DOHH2 (cell line): ENCODE data around the gene LAMC2.

Source experiments
- H3F3A ChIP-seq: fragments of 200-600 bp; sonication (generic), shearing (Covaris generic); 2 replicates; pipeline ENCODE4 v1.6.0; 2016; ENCODE audit warnings: antibody characterized with exemption, mild to moderate bottlenecking; ENCODE audit not compliant: control insufficient read depth, insufficient read depth
- H3K27ac ChIP-seq: fragments of 200-600 bp; sonication (generic); 2 replicates; pipeline ENCODE4 v1.5.1; 2014; ENCODE audit warnings: low read depth, mild to moderate bottlenecking, low read length, moderate library complexity
- H3K27me3 ChIP-seq: fragments of 200-600 bp; sonication (generic); 2 replicates; pipeline ENCODE4 v1.6.1; 2014; ENCODE audit warnings: mild to moderate bottlenecking, low read length, mixed read lengths; ENCODE audit not compliant: control insufficient read depth
- H3K36me3 ChIP-seq: fragments of 200-600 bp; sonication (generic); 2 replicates; pipeline ENCODE4 v1.6.1; 2014; ENCODE audit warnings: mild to moderate bottlenecking, low read length, moderate library complexity, mixed read lengths; ENCODE audit not compliant: control insufficient read depth
- H3K4me1 ChIP-seq: fragments of 200-600 bp; sonication (generic); 2 replicates; pipeline ENCODE4 v1.6.1; 2014; ENCODE audit warnings: mild to moderate bottlenecking, low read length, mixed read lengths; ENCODE audit not compliant: control insufficient read depth
- H3K4me2 ChIP-seq: fragments of 200-600 bp; sonication (generic); 2 replicates; pipeline ENCODE4 v1.6.0; 2014; ENCODE audit warnings: mild to moderate bottlenecking, low read length, moderate library complexity
- H3K4me3 ChIP-seq: fragments of 200-600 bp; sonication (generic); 2 replicates; pipeline ENCODE4 v1.5.1; 2014; ENCODE audit warnings: mild to moderate bottlenecking, low read length, mixed read lengths
- H3K79me2 ChIP-seq: fragments of 200-600 bp; sonication (generic); 2 replicates; pipeline ENCODE4 v1.6.1; 2014; ENCODE audit warnings: mild to moderate bottlenecking, low read length, mixed read lengths; ENCODE audit not compliant: control insufficient read depth
- H3K9me2 ChIP-seq: fragments of 200-600 bp; sonication (generic); replicated peaks from 2 replicates; pipeline ENCODE4 v1.6.1; 2014; ENCODE audit warnings: mild to moderate bottlenecking, low read length, mixed read lengths; ENCODE audit not compliant: control insufficient read depth
- H3K9me3 ChIP-seq: fragments of 200-600 bp; sonication (generic); 2 replicates; pipeline ENCODE4 v1.6.1; 2014; ENCODE audit warnings: antibody characterized with exemption, low read length, mixed read lengths; ENCODE audit not compliant: control insufficient read depth, insufficient read depth
- H4K20me1 ChIP-seq: fragments of 200-600 bp; sonication (generic); 2 replicates; pipeline ENCODE4 v1.6.0; 2014; ENCODE audit warnings: low read depth, mild to moderate bottlenecking, antibody characterized with exemption, low read length, moderate library complexity; ENCODE audit not compliant: control insufficient read depth, insufficient read depth
- EZH2phosphoT487 ChIP-seq: fragments of 200-600 bp; sonication (generic); IDR thresholded peaks from 2 replicates; pipeline ENCODE4 v1.6.1; 2017; ENCODE audit warnings: borderline replicate concordance, mild to moderate bottlenecking, antibody characterized with exemption, low read length, moderate library complexity, mixed read lengths
- TF ChIP-seq, protein P1 (sequence below): fragments of 200-600 bp; sonication (generic); IDR thresholded peaks from one replicate; pipeline ENCODE4 v1.5.1; 2014; ENCODE audit warnings: antibody characterized with exemption, mild to moderate bottlenecking, low read depth, low read length; ENCODE audit not compliant: poor library complexity, severe bottlenecking

The LAMC2 gene

DNA sequence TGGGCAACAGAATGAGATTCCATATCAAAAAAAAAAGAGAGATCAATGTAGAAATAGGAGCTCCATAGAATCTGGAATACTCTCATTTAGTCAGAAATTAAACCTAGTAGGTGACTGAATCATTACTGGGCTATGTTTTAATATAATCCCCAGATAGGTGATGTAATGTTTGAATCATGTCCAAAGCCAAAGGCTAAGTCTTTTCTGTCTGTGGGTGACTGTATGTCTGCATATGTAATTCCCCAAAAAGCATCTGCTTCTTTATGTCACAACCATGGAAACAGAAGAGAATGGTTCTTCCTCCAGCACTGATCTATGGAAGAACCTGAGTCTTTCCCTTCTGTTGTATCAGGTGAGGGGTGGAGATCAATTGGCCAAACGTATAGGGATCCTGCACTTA, 5.8 kb downstream of the LAMC2 start:
- no peak overlapping the region for H3K4me3 ChIP-seq
- no peak overlapping the region for H3K4me2 ChIP-seq
- no peaks in the 10 kb centered on the region for H3K9me2 ChIP-seq
- no peaks in the 10 kb centered on the region for H4K20me1 ChIP-seq
- H3K9me3 ChIP-seq, result no peaks in the 10 kb centered on the region
- H3K27ac ChIP-seq, result no peak overlapping the region
- H3F3A ChIP-seq, result no peaks in the 10 kb centered on the region
- no peaks in the 10 kb centered on the region for H3K36me3 ChIP-seq
- H3K27me3 ChIP-seq, result peaks cover 16% of the 10 kb centered on the region; the same call in 1 of the 2 replicates
- TF ChIP-seq, protein P1, sequence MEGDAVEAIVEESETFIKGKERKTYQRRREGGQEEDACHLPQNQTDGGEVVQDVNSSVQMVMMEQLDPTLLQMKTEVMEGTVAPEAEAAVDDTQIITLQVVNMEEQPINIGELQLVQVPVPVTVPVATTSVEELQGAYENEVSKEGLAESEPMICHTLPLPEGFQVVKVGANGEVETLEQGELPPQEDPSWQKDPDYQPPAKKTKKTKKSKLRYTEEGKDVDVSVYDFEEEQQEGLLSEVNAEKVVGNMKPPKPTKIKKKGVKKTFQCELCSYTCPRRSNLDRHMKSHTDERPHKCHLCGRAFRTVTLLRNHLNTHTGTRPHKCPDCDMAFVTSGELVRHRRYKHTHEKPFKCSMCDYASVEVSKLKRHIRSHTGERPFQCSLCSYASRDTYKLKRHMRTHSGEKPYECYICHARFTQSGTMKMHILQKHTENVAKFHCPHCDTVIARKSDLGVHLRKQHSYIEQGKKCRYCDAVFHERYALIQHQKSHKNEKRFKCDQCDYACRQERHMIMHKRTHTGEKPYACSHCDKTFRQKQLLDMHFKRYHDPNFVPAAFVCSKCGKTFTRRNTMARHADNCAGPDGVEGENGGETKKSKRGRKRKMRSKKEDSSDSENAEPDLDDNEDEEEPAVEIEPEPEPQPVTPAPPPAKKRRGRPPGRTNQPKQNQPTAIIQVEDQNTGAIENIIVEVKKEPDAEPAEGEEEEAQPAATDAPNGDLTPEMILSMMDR, result no peak
- no peak for TF ChIP-seq EZH2phosphoT487
- no peaks in the 10 kb centered on the region for H3K79me2 ChIP-seq
- H3K4me1 ChIP-seq, result no peaks in the 10 kb centered on the region

DNA sequence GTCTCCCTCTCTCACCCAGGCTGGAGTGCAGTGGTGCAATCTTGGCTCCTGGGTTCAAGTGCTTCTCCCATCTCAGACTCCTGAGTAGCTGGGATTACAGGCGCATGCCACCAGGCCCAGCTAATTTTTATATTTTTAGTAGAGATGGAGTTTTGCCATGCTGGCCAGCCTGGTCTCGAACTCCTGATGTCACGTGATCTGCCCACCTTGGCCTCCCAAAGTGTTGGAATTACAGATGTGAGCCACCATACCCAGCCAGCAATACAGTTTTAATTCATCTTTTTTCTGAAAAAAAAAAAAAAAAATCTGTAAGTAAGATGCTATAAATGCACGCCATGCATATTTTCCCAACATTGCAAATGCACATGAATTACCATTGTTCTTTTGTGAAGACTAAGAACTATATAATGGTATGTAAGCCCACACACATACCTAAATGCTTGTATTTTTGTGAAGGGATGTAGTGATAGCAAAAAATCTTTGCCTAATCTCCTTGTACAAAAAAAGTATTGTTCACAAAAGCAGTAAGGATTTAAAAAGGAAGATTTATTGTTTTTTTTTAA, 8.0 kb downstream of the LAMC2 start:
- Histone ChIP-seq H3K36me3 (no peaks in the 10 kb centered on the region), H3K4me3 (no peak overlapping the region), H3K79me2 (no peaks in the 10 kb centered on the region), H3K9me2 (no peaks in the 10 kb centered on the region), H3K4me2 (no peak overlapping the region), H3K4me1 (no peaks in the 10 kb centered on the region), H3F3A (no peaks in the 10 kb centered on the region), H4K20me1 (no peaks in the 10 kb centered on the region), H3K27ac (no peak overlapping the region), H3K27me3 (peaks cover 11% of the 10 kb centered on the region; the same call in 1 of the 2 replicates), H3K9me3 (no peaks in the 10 kb centered on the region)
- TF ChIP-seq, protein P1, result no peak
- no peak for TF ChIP-seq EZH2phosphoT487

DNA sequence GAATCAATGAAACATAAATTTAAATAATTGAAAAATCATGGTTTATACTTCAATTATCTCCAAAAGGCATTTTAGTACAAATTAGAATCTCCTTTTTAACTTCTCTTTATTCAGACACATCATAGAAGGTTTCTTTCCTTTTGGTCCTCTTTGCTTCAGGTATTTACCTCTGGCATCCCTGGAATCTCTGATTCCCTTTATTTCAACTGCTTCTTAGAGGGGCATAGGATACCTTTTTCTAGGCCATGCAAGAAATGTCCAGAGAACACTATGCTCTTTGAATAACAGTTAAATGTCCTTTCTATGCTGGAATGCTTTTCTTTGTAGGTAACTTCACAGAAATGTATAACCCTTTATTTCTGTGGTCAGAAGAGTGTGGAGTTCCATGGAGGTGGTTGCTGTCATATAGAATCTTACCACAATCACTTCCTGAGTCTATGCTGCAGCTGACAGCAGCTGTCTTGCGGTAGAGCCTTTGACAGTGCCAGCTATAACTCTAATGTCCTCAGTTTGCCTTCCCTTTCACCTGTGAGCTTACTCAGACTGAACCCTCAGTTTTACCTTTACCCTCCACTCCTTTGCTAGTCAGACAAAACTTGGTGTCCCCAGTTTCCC, 8.6 kb downstream of the LAMC2 start:
- H3K4me3 ChIP-seq, result no peak overlapping the region
- H3K36me3 ChIP-seq, result no peaks in the 10 kb centered on the region
- H3K9me3 ChIP-seq, result no peaks in the 10 kb centered on the region
- no peaks in the 10 kb centered on the region for H3K4me1 ChIP-seq
- no peaks in the 10 kb centered on the region for H4K20me1 ChIP-seq
- H3F3A ChIP-seq, result no peaks in the 10 kb centered on the region
- peaks cover 11% of the 10 kb centered on the region; the same call in 1 of the 2 replicates for H3K27me3 ChIP-seq
- no peaks in the 10 kb centered on the region for H3K9me2 ChIP-seq
- no peak overlapping the region for H3K27ac ChIP-seq
- no peaks in the 10 kb centered on the region for H3K79me2 ChIP-seq
- TF ChIP-seq, protein P1, result no peak
- no peak for TF ChIP-seq EZH2phosphoT487
- H3K4me2 ChIP-seq, result no peak overlapping the region
